Brain microvascular endothelial cell (primary cell): ENCODE measurements around the gene STEAP1B.
"Not testable (repeated sequence)": the region's sequence is repeated elsewhere in the genome, so short reads cannot be mapped to it uniquely, and the experiment has no call there.

Source experiments
- DNase-seq: peaks from one replicate; pipeline ENCODE4 v3.0.0-alpha.2; 2020
- H3K27ac ChIP-seq: fragments of 250-450 bp; sonication (Bioruptor Pico); 2 replicates; pipeline ENCODE4 v1.5.1; 2020; ENCODE audit warnings: mild to moderate bottlenecking, moderate library complexity
- H3K27me3 ChIP-seq: fragments of 250-450 bp; sonication (Bioruptor Pico); replicated peaks from 2 replicates; pipeline ENCODE4 v1.5.1; 2020; ENCODE audit warnings: mild to moderate bottlenecking
- H3K36me3 ChIP-seq: fragments of 250-450 bp; sonication (Bioruptor Pico); replicated peaks from 2 replicates; pipeline ENCODE4 v1.5.1; 2020; ENCODE audit warnings: mild to moderate bottlenecking
- H3K4me3 ChIP-seq: 2 replicates; pipeline ENCODE4 v1.5.1; 2011; ENCODE audit warnings: low read depth, mild to moderate bottlenecking, control low read depth, low read length, moderate library complexity
- in situ Hi-C: cut with HindIII; loops from 2 replicates; pipeline ENCODE4 v1.10.0; 2017; ENCODE audit warnings: low sequenced_read_pairs, low pct_ligation_motif_present
- TF ChIP-seq, protein P1 (sequence below): IDR thresholded peaks from 2 replicates; pipeline ENCODE4 v1.5.1; 2011; ENCODE audit warnings: low read depth, mild to moderate bottlenecking, moderate library complexity, low read length, control low read depth, inconsistent platforms; ENCODE audit errors: missing control alignments

STEAP1B gene

DNA sequence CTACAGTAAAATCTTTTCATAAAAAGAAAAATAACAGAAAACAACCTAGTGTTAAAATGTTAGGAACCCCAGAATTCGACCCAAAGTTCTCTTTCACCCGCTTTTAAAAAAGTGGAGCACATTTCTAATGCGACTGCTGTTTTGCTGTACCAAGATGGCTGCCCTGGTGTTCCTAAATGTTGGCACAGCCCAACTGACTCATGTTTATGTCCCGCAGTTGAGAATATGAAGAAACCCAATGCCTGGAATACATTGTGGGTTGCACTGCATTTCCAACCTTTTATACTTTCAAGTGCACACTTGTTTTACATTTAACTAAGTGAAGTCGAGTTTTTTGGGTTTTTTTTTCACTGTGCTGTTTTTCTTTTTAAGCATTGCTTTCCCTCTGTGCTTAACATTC is 944 bp downstream of the STEAP1B start:
- DNase-seq, result peak; percentile 18
- Histone ChIP-seq H3K4me3 (no peak overlapping the region), H3K27ac (no peak overlapping the region), H3K36me3 (no peaks in the 10 kb centered on the region), H3K27me3 (no peaks in the 10 kb centered on the region)
- in situ Hi-C loops, result no loop called here
- TF ChIP-seq, protein P1, sequence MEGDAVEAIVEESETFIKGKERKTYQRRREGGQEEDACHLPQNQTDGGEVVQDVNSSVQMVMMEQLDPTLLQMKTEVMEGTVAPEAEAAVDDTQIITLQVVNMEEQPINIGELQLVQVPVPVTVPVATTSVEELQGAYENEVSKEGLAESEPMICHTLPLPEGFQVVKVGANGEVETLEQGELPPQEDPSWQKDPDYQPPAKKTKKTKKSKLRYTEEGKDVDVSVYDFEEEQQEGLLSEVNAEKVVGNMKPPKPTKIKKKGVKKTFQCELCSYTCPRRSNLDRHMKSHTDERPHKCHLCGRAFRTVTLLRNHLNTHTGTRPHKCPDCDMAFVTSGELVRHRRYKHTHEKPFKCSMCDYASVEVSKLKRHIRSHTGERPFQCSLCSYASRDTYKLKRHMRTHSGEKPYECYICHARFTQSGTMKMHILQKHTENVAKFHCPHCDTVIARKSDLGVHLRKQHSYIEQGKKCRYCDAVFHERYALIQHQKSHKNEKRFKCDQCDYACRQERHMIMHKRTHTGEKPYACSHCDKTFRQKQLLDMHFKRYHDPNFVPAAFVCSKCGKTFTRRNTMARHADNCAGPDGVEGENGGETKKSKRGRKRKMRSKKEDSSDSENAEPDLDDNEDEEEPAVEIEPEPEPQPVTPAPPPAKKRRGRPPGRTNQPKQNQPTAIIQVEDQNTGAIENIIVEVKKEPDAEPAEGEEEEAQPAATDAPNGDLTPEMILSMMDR, result no peak

DNA sequence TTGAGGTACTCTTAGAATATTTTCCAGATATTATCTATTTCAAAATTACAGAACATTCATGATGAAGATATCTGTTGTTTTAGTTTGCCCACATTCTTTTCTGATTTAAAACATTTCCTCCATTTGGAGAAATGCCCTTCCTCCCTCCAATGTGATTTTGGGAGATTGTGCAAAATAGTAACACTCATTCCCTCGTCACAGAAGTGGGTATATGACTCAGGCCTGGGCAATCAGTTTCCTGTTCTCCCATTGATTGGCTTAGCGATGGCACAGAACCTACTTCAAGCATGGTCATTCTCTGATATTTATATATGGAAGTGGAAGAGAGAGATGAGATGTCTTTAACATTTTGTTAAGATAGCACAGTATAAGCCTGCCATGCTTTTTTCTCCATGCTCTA is 3.1 kb downstream of the STEAP1B start:
- H3K4me3 ChIP-seq, H3K27me3 ChIP-seq, in situ Hi-C loops, H3K36me3 ChIP-seq, H3K27ac ChIP-seq, DNase-seq: not testable (repeated sequence)

GRCh38 chr7:22496296-22496888 is 3.6 kb downstream of the STEAP1B start:
- in situ Hi-C loops, H3K27me3 ChIP-seq, H3K4me3 ChIP-seq, H3K36me3 ChIP-seq, H3K27ac ChIP-seq: not testable (repeated sequence)
- peak; percentile 28 for DNase-seq

GRCh38 chr7:22493160-22493925 is 6.6 kb downstream of the STEAP1B start:
- in situ Hi-C loops, result not testable (repeated sequence)

GRCh38 chr7:22488643-22489462 is 11.1 kb downstream of the STEAP1B start:
- no peak overlapping the region for H3K27ac ChIP-seq
- TF ChIP-seq, protein P1, result peak; percentile 89
- in situ Hi-C loops, result no loop called here

More at GRCh38 chr7:22493160-22493925, 6.6 kb downstream of the STEAP1B start:
- not testable (repeated sequence) for H3K36me3 ChIP-seq, DNase-seq, H3K27me3 ChIP-seq, H3K4me3 ChIP-seq, H3K27ac ChIP-seq

DNA sequence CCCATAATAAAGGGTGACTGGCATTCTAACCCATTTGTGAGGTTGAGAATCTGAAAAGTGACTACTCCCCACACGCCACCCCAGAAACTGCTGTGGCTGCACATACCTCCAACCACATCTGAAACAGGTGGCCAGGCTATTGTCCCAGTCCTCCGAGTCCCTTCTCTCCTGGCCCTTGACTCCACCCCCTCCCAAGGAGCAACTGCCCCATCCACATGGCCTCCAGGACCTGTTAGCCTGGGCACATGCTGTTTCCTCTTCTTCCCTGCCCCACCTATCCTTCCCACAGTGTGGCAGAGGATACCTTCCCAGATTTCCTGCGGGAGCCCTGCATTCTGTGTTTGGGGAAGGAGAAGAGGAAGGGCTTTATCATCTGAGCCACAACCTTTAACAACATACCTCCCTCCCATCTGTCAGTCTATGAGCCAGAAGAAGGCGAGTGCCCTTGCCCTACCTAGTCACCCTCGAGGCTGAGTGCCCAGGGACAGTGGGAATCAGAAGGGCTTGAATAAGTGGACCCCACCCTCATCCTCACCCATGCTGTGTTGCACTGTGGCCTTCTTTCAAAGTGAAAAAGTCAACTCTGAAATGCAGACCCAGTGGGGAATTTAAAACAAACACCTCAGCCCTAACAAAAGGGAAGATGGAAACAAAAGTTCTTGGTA is 11.9 kb downstream of the STEAP1B start:
- Histone ChIP-seq H3K27me3 (no peaks in the 10 kb centered on the region), H3K36me3 (no peaks in the 10 kb centered on the region), H3K4me3 (no peak overlapping the region), H3K27ac (no peak overlapping the region)
- DNase-seq, result no peak
- TF ChIP-seq, protein P1, result no peak
- in situ Hi-C loops, result no loop called here

More at GRCh38 chr7:22488643-22489462, 11.1 kb downstream of the STEAP1B start:
- Histone ChIP-seq H3K27me3 (no peaks in the 10 kb centered on the region), H3K4me3 (no peak overlapping the region), H3K36me3 (no peaks in the 10 kb centered on the region)
- peak; percentile 77 for DNase-seq

DNA sequence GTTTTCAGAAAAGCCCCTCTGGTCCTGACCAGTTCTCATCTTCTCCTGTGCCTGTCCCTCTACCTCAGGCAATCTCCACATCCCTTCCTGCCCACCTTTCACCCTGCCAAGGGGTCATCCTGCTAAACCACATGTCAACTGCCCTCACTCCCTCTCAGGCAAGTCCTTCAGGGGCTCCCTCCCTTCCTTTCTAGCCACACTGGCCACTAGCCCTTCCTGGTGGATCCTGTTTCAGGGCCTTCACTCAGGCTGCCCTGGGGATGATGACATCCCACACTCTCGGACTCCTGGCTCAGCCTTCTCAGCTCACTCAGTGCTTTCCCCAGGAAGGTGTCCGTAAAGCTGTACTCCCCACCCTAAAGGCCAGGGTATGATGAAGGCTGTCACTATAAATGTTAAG is 13.4 kb downstream of the STEAP1B start:
- H3K4me3 ChIP-seq, result no peak overlapping the region
- H3K36me3 ChIP-seq, result no peaks in the 10 kb centered on the region
- H3K27ac ChIP-seq, result no peak overlapping the region
- in situ Hi-C loops, result no loop called here
- TF ChIP-seq, protein P1, result no peak
- no peaks in the 10 kb centered on the region for H3K27me3 ChIP-seq
- DNase-seq, result no peak
